ENCODE measurements around the gene AGO1.

GRCh38 chr1:35932158-35932636 is 49.2 kb downstream of the AGO1 start:
- TF ChIP-seq, protein P1, sequence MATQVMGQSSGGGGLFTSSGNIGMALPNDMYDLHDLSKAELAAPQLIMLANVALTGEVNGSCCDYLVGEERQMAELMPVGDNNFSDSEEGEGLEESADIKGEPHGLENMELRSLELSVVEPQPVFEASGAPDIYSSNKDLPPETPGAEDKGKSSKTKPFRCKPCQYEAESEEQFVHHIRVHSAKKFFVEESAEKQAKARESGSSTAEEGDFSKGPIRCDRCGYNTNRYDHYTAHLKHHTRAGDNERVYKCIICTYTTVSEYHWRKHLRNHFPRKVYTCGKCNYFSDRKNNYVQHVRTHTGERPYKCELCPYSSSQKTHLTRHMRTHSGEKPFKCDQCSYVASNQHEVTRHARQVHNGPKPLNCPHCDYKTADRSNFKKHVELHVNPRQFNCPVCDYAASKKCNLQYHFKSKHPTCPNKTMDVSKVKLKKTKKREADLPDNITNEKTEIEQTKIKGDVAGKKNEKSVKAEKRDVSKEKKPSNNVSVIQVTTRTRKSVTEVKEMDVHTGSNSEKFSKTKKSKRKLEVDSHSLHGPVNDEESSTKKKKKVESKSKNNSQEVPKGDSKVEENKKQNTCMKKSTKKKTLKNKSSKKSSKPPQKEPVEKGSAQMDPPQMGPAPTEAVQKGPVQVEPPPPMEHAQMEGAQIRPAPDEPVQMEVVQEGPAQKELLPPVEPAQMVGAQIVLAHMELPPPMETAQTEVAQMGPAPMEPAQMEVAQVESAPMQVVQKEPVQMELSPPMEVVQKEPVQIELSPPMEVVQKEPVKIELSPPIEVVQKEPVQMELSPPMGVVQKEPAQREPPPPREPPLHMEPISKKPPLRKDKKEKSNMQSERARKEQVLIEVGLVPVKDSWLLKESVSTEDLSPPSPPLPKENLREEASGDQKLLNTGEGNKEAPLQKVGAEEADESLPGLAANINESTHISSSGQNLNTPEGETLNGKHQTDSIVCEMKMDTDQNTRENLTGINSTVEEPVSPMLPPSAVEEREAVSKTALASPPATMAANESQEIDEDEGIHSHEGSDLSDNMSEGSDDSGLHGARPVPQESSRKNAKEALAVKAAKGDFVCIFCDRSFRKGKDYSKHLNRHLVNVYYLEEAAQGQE (IDR thresholded peaks at IDR 0.05; ENCODE audit: borderline replicate concordance in 1 of 2, low read depth in 1 of 2, low read length in 2 of 2), result no peak
- no peak for TF ChIP-seq KDM1A (CRISPR knock-in tag; IDR thresholded peaks at IDR 0.05)
- TF ChIP-seq ZNF232 (CRISPR knock-in tag; IDR thresholded peaks at IDR 0.05; ENCODE audit: borderline replicate concordance), result no peak
- no peak for TF ChIP-seq EP300 (IDR thresholded peaks at IDR 0.05; ENCODE audit: low read depth in 2 of 2, low read length in 2 of 2)
- TF ChIP-seq EP300 (CRISPR knock-in tag; IDR thresholded peaks at IDR 0.05; ENCODE audit: borderline replicate concordance), result no peak
- no peak for TF ChIP-seq CTCF (CRISPR knock-in tag; IDR thresholded peaks at IDR 0.05)
- no peak for TF ChIP-seq TAF1 (CRISPR knock-in tag; IDR thresholded peaks at IDR 0.05)
- TF ChIP-seq ATF3 (CRISPR knock-in tag; IDR thresholded peaks at IDR 0.05), result no peak
- TF ChIP-seq GABPA (IDR thresholded peaks at IDR 0.05; ENCODE audit: low read depth, low read length), result no peak
- no peak for TF ChIP-seq GABPA (CRISPR knock-in tag; IDR thresholded peaks at IDR 0.05; ENCODE audit: low read depth)
- TF ChIP-seq DPF2 (CRISPR knock-in tag; IDR thresholded peaks at IDR 0.05; ENCODE audit: borderline replicate concordance, low read depth), result no peak
- no peak for TF ChIP-seq HMG20B (CRISPR knock-in tag; conservative IDR thresholded peaks at IDR 0.05)
